Right lung (tissue), 5 donors: ENCODE results near the gene HOXA4. TPM values are rescaled to one million over a fixed set of nuclear protein-coding genes. Genes with fewer than 3 reads are reported as not detected.

ENCODE experiments used
- DNase-seq, 2 donors: peaks; one replicate each; pipeline ENCODE4 v3.0.0-alpha.2; 2013
- polyA plus RNA-seq, 5 donors: library from polyadenylated mRNA; unstranded; fragments of 120-200 nt; gene quantifications; one replicate each; pipeline versions ENCODE4 v1.2.1 to v1.2.3, GENCODE V29; 2013; ENCODE audit warnings: inconsistent platforms in 1 of 5, low replicate concordance in 1 of 5; ENCODE audit not compliant: insufficient read length in 5 of 5, insufficient read depth in 1 of 5

HOXA4 gene
- polyA plus RNA-seq, 5 donors, result 32.3 to 39.5 (median 38.3) TPM

- DNase-seq, result no peak
These were observed 40.1 kb upstream of the HOXA4 start for GRCh38 chr7:27170426-27171324.

GRCh38 chr7:27169658-27170425 lies 39.3 kb upstream of the HOXA4 start:
- no peak for DNase-seq

- no peak for DNase-seq
These were observed 37.8 kb upstream of the HOXA4 start for GRCh38 chr7:27168265-27168947.

- no peak for DNase-seq
These were observed 37.3 kb upstream of the HOXA4 start for GRCh38 chr7:27167916-27168264.

GRCh38 chr7:27166531-27167505 lies 36.3 kb upstream of the HOXA4 start:
- no peak for DNase-seq

- DNase-seq, result no peak
These were observed 35.5 kb upstream of the HOXA4 start for GRCh38 chr7:27165996-27166530.

GRCh38 chr7:27165089-27165995 lies 34.8 kb upstream of the HOXA4 start, which contains the start of gene HOXA9:
HOXA9 (minus strand) TSS chr7:27165537; CDS start chr7:27165457, 80 bp downstream.
- no peak for DNase-seq

- no peak for DNase-seq
These were observed 34.0 kb upstream of the HOXA4 start for GRCh38 chr7:27164367-27165088.

- no peak for DNase-seq
These were observed 33.4 kb upstream of the HOXA4 start for GRCh38 chr7:27164045-27164366.

- no peak for DNase-seq
These were observed 32.9 kb upstream of the HOXA4 start for GRCh38 chr7:27163288-27164044.

GRCh38 chr7:27162561-27163287 lies 32.2 kb upstream of the HOXA4 start:
- no peak for DNase-seq

- DNase-seq, result no peak
These were observed 31.4 kb upstream of the HOXA4 start for GRCh38 chr7:27161721-27162560.

GRCh38 chr7:27161214-27161720 lies 30.7 kb upstream of the HOXA4 start:
- DNase-seq, result no peak

GRCh38 chr7:27160546-27161213 lies 30.1 kb upstream of the HOXA4 start:
- peak in 1 of 2 donors; percentile 88 for DNase-seq

- no peak for DNase-seq
These were observed 29.6 kb upstream of the HOXA4 start for GRCh38 chr7:27160145-27160545.
